HepG2 (cell line): ENCODE results near the gene PIK3R3.

Experiments
- NR2C2 ChIP-seq: sonication (generic); formaldehyde crosslinking; IDR thresholded peaks from 2 replicates; pipeline ENCODE4 v1.4.0; 2020; ENCODE audit warnings: missing genetic modification reagents, mild to moderate bottlenecking, moderate library complexity, borderline replicate concordance
- POLR2AphosphoS5 ChIP-seq: IDR thresholded peaks from 2 replicates; pipeline ENCODE4 v1.6.1; 2012; ENCODE audit warnings: low read depth, low read length
- RNF2 ChIP-seq: fragments of 450-650 bp; conservative IDR thresholded peaks from 2 replicates; pipeline ENCODE4 v1.6.1; 2016; ENCODE audit warnings: low read depth
- ZNF331 ChIP-seq: sonication (generic); formaldehyde crosslinking; IDR thresholded peaks from 2 replicates; pipeline ENCODE4 v1.4.0; 2020; ENCODE audit warnings: missing genetic modification reagents
- ZNF589 ChIP-seq: sonication (generic); formaldehyde crosslinking; conservative IDR thresholded peaks from 2 replicates; pipeline ENCODE4 v1.8.0; 2022; ENCODE audit warnings: mild to moderate bottlenecking, moderate library complexity, missing genetic modification reagents
- ZSCAN29 ChIP-seq: sonication (generic); formaldehyde crosslinking; conservative IDR thresholded peaks from 2 replicates; pipeline ENCODE4 v1.4.0; 2020; ENCODE audit warnings: mild to moderate bottlenecking, missing genetic modification reagents

GRCh38 chr1:46081619-46082018 lies 50.8 kb downstream of the PIK3R3 start:
- TF ChIP-seq ZSCAN29 (no peak), NR2C2 (CRISPR knock-in tag) (no peak), RNF2 (no peak), ZNF589 (CRISPR knock-in tag) (no peak), ZNF331 (CRISPR knock-in tag) (no peak), POLR2AphosphoS5 (no peak)
